HG03064 (cell line): Measurements from ENCODE around the gene ANO9.
"Not testable (repeated sequence)": the region's sequence is repeated elsewhere in the genome, so short reads cannot be mapped to it uniquely, and the experiment has no call there.

ENCODE experiments used
- ATAC-seq: cut with Tn5 transposase; IDR thresholded peaks from one replicate; pipeline ENCODE4 v1.9.1; 2021; ENCODE audit warnings: low read depth; ENCODE audit not compliant: unreplicated experiment

Gene ANO9

GRCh38 chr11:437228-437870 is 4.5 kb downstream of the ANO9 start:
- ATAC-seq = no peak

- ATAC-seq = not testable (repeated sequence)
These were observed 6.6 kb downstream of the ANO9 start for GRCh38 chr11:434999-435740.

- no peak for ATAC-seq
These were observed 7.3 kb downstream of the ANO9 start for GRCh38 chr11:434496-434895.

GRCh38 chr11:433641-434040 is 8.2 kb downstream of the ANO9 start:
- no peak for ATAC-seq

GRCh38 chr11:433111-433510 is 8.7 kb downstream of the ANO9 start:
- ATAC-seq = no peak

GRCh38 chr11:432501-433100 is 9.2 kb downstream of the ANO9 start:
- ATAC-seq = no peak

GRCh38 chr11:431921-432320 is 9.9 kb downstream of the ANO9 start:
- ATAC-seq = no peak

GRCh38 chr11:429931-430456 is 11.8 kb downstream of the ANO9 start:
- ATAC-seq = no peak

- no peak for ATAC-seq
These were observed 12.4 kb downstream of the ANO9 start for GRCh38 chr11:429391-429790.

- ATAC-seq = no peak
These were observed 13.5 kb downstream of the ANO9 start for GRCh38 chr11:428295-428694.

- no peak for ATAC-seq
These were observed 15.0 kb downstream of the ANO9 start for GRCh38 chr11:426851-427250.

- no peak for ATAC-seq
These were observed 16.5 kb downstream of the ANO9 start for GRCh38 chr11:425301-425700.

- ATAC-seq = not testable (repeated sequence)
These were observed 17.0 kb downstream of the ANO9 start for GRCh38 chr11:424766-425165.

- ATAC-seq = no peak
These were observed 17.6 kb downstream of the ANO9 start for GRCh38 chr11:424232-424631.

GRCh38 chr11:422249-422656 is 19.6 kb downstream of the ANO9 start:
- no peak for ATAC-seq

GRCh38 chr11:420911-421321 is 20.9 kb downstream of the ANO9 start:
- ATAC-seq = no peak

- ATAC-seq = no peak
These were observed 21.5 kb downstream of the ANO9 start for GRCh38 chr11:420054-420910.

GRCh38 chr11:419248-420005 is 22.4 kb downstream of the ANO9 start:
- ATAC-seq = no peak

- ATAC-seq = no peak
These were observed 23.2 kb downstream of the ANO9 start for GRCh38 chr11:418343-419247.
